Gastroesophageal sphincter (tissue), 4 donors: ENCODE measurements around the gene ANKRD36B. TPM values are rescaled to one million over a fixed set of nuclear protein-coding genes. Genes with fewer than 3 reads are reported as not detected.
"Not testable (repeated sequence)": the region's sequence is repeated elsewhere in the genome, so short reads cannot be mapped to it uniquely, and the experiment has no call there.

ENCODE experiments used
- ATAC-seq: fragments of 150-250 bp; one replicate; pipeline ENCODE4 v1.9.1; 2016; ENCODE audit warnings: mild to moderate bottlenecking, moderate library complexity
- H3K27ac ChIP-seq, 4 donors: fragments of 200-600 bp; sonication (generic) in 3 of 4; 1 replicate in 3 of 4; 2 replicates in 1 of 4; pipeline ENCODE4 v1.5.1; 2016 to 2019
- H3K27me3 ChIP-seq: fragments of 200-600 bp; sonication (generic); one replicate; pipeline ENCODE4 v1.5.1; 2019
- H3K36me3 ChIP-seq, 2 donors: fragments of 200-600 bp; sonication (generic); one replicate each; pipeline ENCODE4 v1.5.1; 2019; ENCODE audit warnings: control low read depth in 1 of 2
- H3K4me1 ChIP-seq, 3 donors: fragments of 200-600 bp; sonication (generic); 1 replicate in 2 of 3; 2 replicates in 1 of 3; pipeline ENCODE4 v1.5.1; 2016 to 2019; ENCODE audit warnings: control low read depth in 2 of 3
- H3K4me3 ChIP-seq, 2 donors: fragments of 200-600 bp; sonication (generic); one replicate each; pipeline ENCODE4 v1.5.1; 2019; ENCODE audit warnings: mild to moderate bottlenecking in 1 of 2, moderate library complexity in 1 of 2
- H3K9me3 ChIP-seq, 3 donors: fragments of 200-600 bp; sonication (generic); one replicate each; pipeline ENCODE4 v1.5.1; 2017 to 2019; ENCODE audit warnings: control low read depth in 2 of 3
- CTCF ChIP-seq, 4 experiments: fragments of 200-600 bp in 2 of 4; fragments of 450-650 bp in 2 of 4; sonication (generic) in 1 of 4; IDR thresholded peaks; one replicate each; pipeline ENCODE4 v1.5.1; 2017 to 2019; ENCODE audit warnings: antibody characterized with exemption in 4 of 4, mild to moderate bottlenecking in 2 of 4, moderate library complexity in 2 of 4
- EP300 ChIP-seq: sonication (generic); formaldehyde crosslinking; IDR thresholded peaks from one replicate; pipeline ENCODE4 v1.6.1; 2017; ENCODE audit warnings: antibody characterized with exemption, mild to moderate bottlenecking
- POLR2A ChIP-seq, 2 donors: fragments of 450-650 bp; IDR thresholded peaks; one replicate each; pipeline ENCODE4 v1.6.1; 2017; ENCODE audit warnings: antibody characterized with exemption in 2 of 2, mild to moderate bottlenecking in 2 of 2, moderate library complexity in 1 of 2
- POLR2AphosphoS5 ChIP-seq: sonication (generic); formaldehyde crosslinking; IDR thresholded peaks from one replicate; pipeline ENCODE4 v1.6.1; 2017; ENCODE audit warnings: antibody characterized with exemption
- WGBS, 2 donors: methylation state at CpG; one replicate each; pipeline ENCODE4 v1.1.5; 2018; ENCODE audit warnings: low coverage in 1 of 2; 5-methylcytosine and 5-hydroxymethylcytosine counted together
- total RNA-seq, 4 donors: library from RNA; depleted of rRNA; stranded (reverse); fragments of >200 nt; gene quantifications; one replicate each; pipeline ENCODE4 v1.1.0, GENCODE V29; 2016

ANKRD36B gene
- total RNA-seq: 10 to 100 TPM in 2 of 4 donors, 1 to 10 TPM in 2; 1.7 to 89.7 (median 18.5) TPM

GRCh38 chr2:97589598-97590510 lies at the start of gene ANKRD36B:
Gene ANKRD36B, minus strand, starts transcription at chr2:97589877. Its CDS starts 192 bp downstream, at chr2:97589685.
- 0% methylated on average over 7 of the region's 90 CpGs; no CpG with 5 or more reads in 1 of the 2 donors for WGBS, 2 donors
- H3K9me3 ChIP-seq, H3K27me3 ChIP-seq, H3K36me3 ChIP-seq, H3K4me1 ChIP-seq: not testable (repeated sequence)
- peak within 1 kb of the TSS; percentile 87 to 98 (median 95) for H3K27ac ChIP-seq
- ATAC-seq: peak; percentile 90
- H3K4me3 ChIP-seq: peak within 1 kb of the TSS; percentile 59 to 96
- peak in 1 of 2 donors; percentile 13 for TF ChIP-seq POLR2A (IDR thresholded peaks at IDR 0.05)

- WGBS, 2 donors: 0 to 69% methylated on average over 1 to 4 of the region's 8 CpGs
- not testable (repeated sequence) for H3K4me3 ChIP-seq, H3K27ac ChIP-seq, H3K27me3 ChIP-seq, ATAC-seq, H3K9me3 ChIP-seq, H3K36me3 ChIP-seq, H3K4me1 ChIP-seq
Observed at GRCh38 chr2:97626049-97626430, 36.4 kb upstream of the ANKRD36B start.

- H3K4me3 ChIP-seq, H3K9me3 ChIP-seq, H3K27me3 ChIP-seq, H3K4me1 ChIP-seq, H3K27ac ChIP-seq, H3K36me3 ChIP-seq, ATAC-seq: not testable (repeated sequence)
- 60% methylated on average over 1 of the region's 8 CpGs; no CpG with 5 or more reads in 1 of the 2 donors for WGBS, 2 donors
Observed at GRCh38 chr2:97625354-97626048, 35.8 kb upstream of the ANKRD36B start.

GRCh38 chr2:97622976-97623375 lies 33.3 kb upstream of the ANKRD36B start:
- H3K9me3 ChIP-seq, ATAC-seq, H3K36me3 ChIP-seq, H3K4me3 ChIP-seq, H3K27ac ChIP-seq, H3K27me3 ChIP-seq, H3K4me1 ChIP-seq: not testable (repeated sequence)

GRCh38 chr2:97620492-97620891 lies 30.8 kb upstream of the ANKRD36B start:
- not testable (repeated sequence) for H3K9me3 ChIP-seq, H3K4me3 ChIP-seq, H3K27ac ChIP-seq, ATAC-seq, H3K36me3 ChIP-seq, H3K27me3 ChIP-seq, H3K4me1 ChIP-seq
- 90% methylated on average over 1 of the region's 1 CpG; no CpG with 5 or more reads in 1 of the 2 donors for WGBS, 2 donors

GRCh38 chr2:97618939-97619827 lies 29.5 kb upstream of the ANKRD36B start:
- not testable (repeated sequence) for H3K4me1 ChIP-seq, H3K4me3 ChIP-seq, H3K27ac ChIP-seq, H3K36me3 ChIP-seq, H3K9me3 ChIP-seq, H3K27me3 ChIP-seq
- no CpG with 5 or more reads among the region's 14 CpGs for WGBS, 2 donors
- ATAC-seq: peak; percentile 65

- H3K4me1 ChIP-seq: no peaks in the 10 kb centered on the region
- 83% methylated on average over 1 of the region's 6 CpGs; no CpG with 5 or more reads in 1 of the 2 donors for WGBS, 2 donors
- ATAC-seq: no peak
- H3K27me3 ChIP-seq: no peaks in the 10 kb centered on the region
- no peak overlapping the region for H3K4me3 ChIP-seq
- TF ChIP-seq POLR2A (IDR thresholded peaks at IDR 0.05): no peak
- no peak for TF ChIP-seq CTCF (IDR thresholded peaks at IDR 0.05)
- no peak for TF ChIP-seq POLR2AphosphoS5
- no peak for TF ChIP-seq EP300
- no peak overlapping the region for H3K27ac ChIP-seq
- H3K9me3 ChIP-seq: no peaks in the 10 kb centered on the region
- H3K36me3 ChIP-seq: no peaks in the 10 kb centered on the region
Observed at GRCh38 chr2:97617911-97618310, 28.2 kb upstream of the ANKRD36B start.

- H3K27me3 ChIP-seq, H3K4me1 ChIP-seq, H3K27ac ChIP-seq, ATAC-seq, H3K36me3 ChIP-seq, H3K9me3 ChIP-seq, H3K4me3 ChIP-seq: not testable (repeated sequence)
- WGBS, 2 donors: no CpG with 5 or more reads among the region's 8 CpGs
Observed at GRCh38 chr2:97615746-97616145, 26.1 kb upstream of the ANKRD36B start.

GRCh38 chr2:97611895-97612294 lies 22.2 kb upstream of the ANKRD36B start:
- not testable (repeated sequence) for H3K4me3 ChIP-seq, H3K4me1 ChIP-seq, H3K27me3 ChIP-seq, ATAC-seq, H3K36me3 ChIP-seq, H3K9me3 ChIP-seq, H3K27ac ChIP-seq
- WGBS, 2 donors: no CpG with 5 or more reads among the region's 7 CpGs

- H3K36me3 ChIP-seq, H3K9me3 ChIP-seq, H3K27me3 ChIP-seq, ATAC-seq, H3K4me1 ChIP-seq, H3K4me3 ChIP-seq, H3K27ac ChIP-seq: not testable (repeated sequence)
- WGBS, 2 donors: 75 to 85% methylated on average over 2 to 3 of the region's 4 CpGs
Observed at GRCh38 chr2:97608745-97609144, 19.1 kb upstream of the ANKRD36B start.
